GM19324 (cell line): ENCODE measurements around the gene EP400.

Experiments
- ATAC-seq: cut with Tn5 transposase; IDR thresholded peaks from one replicate; pipeline ENCODE4 v1.9.1; 2021; ENCODE audit warnings: mild to moderate bottlenecking, moderate library complexity; ENCODE audit not compliant: unreplicated experiment, low FRiP score

EP400 gene

GRCh38 chr12:131911028-131911650, 38.6 kb upstream of the EP400 start:
- ATAC-seq, result no peak

- no peak for ATAC-seq
These were observed 37.8 kb upstream of the EP400 start for GRCh38 chr12:131911851-131912477.

- ATAC-seq, result no peak
These were observed 37.0 kb upstream of the EP400 start for GRCh38 chr12:131912518-131913274.

- no peak for ATAC-seq
These were observed 36.1 kb upstream of the EP400 start for GRCh38 chr12:131913666-131914065.

- ATAC-seq, result no peak
These were observed 35.5 kb upstream of the EP400 start for GRCh38 chr12:131914179-131914702.

- ATAC-seq, result no peak
These were observed 34.6 kb upstream of the EP400 start for GRCh38 chr12:131915000-131915689.

GRCh38 chr12:131915823-131916222, 33.9 kb upstream of the EP400 start:
- no peak for ATAC-seq

- ATAC-seq, result no peak
These were observed 33.2 kb upstream of the EP400 start for GRCh38 chr12:131916306-131917138.

GRCh38 chr12:131917139-131917710, 32.5 kb upstream of the EP400 start:
- ATAC-seq, result no peak

- no peak for ATAC-seq
These were observed 31.9 kb upstream of the EP400 start for GRCh38 chr12:131917711-131918306.

GRCh38 chr12:131918311-131919050, 31.3 kb upstream of the EP400 start:
- ATAC-seq, result no peak

- ATAC-seq, result no peak
These were observed 30.7 kb upstream of the EP400 start for GRCh38 chr12:131919051-131919347.

GRCh38 chr12:131919366-131920156, 30.2 kb upstream of the EP400 start:
- no peak for ATAC-seq

- ATAC-seq, result no peak
These were observed 29.6 kb upstream of the EP400 start for GRCh38 chr12:131920157-131920508.

GRCh38 chr12:131920902-131921840, 28.6 kb upstream of the EP400 start:
- no peak for ATAC-seq

- ATAC-seq, result no peak
These were observed 27.6 kb upstream of the EP400 start for GRCh38 chr12:131921866-131922769.
